Lung (tissue), 12 donors: Measurements from ENCODE around the gene NDUFA11. TPM values are rescaled to one million over a fixed set of nuclear protein-coding genes. Genes with fewer than 3 reads are reported as not detected.
A peak's percentile ranks its signal among the peaks of the same experiment; 100 is the strongest.

Experiments used
- ATAC-seq: fragments of 200-7000 bp; cut with Tn5 transposase; one replicate; pipeline ENCODE4 v1.9.1; 2020; ENCODE audit warnings: moderate number of reproducible peaks; ENCODE audit not compliant: insufficient read depth, low FRiP score
- DNase-seq, 3 donors: peaks; one replicate each; pipeline ENCODE4 v3.0.0-alpha.2; 2013 to 2017
- H3K27ac ChIP-seq, 2 donors: one replicate each; pipeline ENCODE4 v1.5.1; 2013; ENCODE audit warnings: mild to moderate bottlenecking in 2 of 2, moderate library complexity in 2 of 2, control low read depth in 1 of 2, inconsistent platforms in 1 of 2, low read depth in 1 of 2, low read length in 1 of 2
- H3K27me3 ChIP-seq, 3 donors: one replicate each; pipeline ENCODE4 v1.5.1; 2013; ENCODE audit warnings: low read length in 2 of 3; ENCODE audit not compliant: control insufficient read depth in 3 of 3, insufficient read depth in 3 of 3
- H3K36me3 ChIP-seq, 4 donors: one replicate each; pipeline ENCODE4 v1.5.1; 2013; ENCODE audit warnings: low read length in 4 of 4, mild to moderate bottlenecking in 1 of 4, moderate library complexity in 1 of 4; ENCODE audit not compliant: control insufficient read depth in 4 of 4, insufficient read depth in 4 of 4
- H3K4me1 ChIP-seq, 5 donors: one replicate each; pipeline ENCODE4 v1.5.1; 2013; ENCODE audit warnings: low read length in 5 of 5, mild to moderate bottlenecking in 2 of 5, moderate library complexity in 1 of 5; ENCODE audit not compliant: control insufficient read depth in 5 of 5, insufficient read depth in 5 of 5
- H3K4me3 ChIP-seq: one replicate; pipeline ENCODE4 v1.5.1; 2013; ENCODE audit warnings: mild to moderate bottlenecking, control low read depth, moderate library complexity
- H3K9ac ChIP-seq, 2 donors: one replicate each; pipeline ENCODE4 v1.5.1; 2013; ENCODE audit warnings: low read length in 2 of 2, control low read depth in 1 of 2; ENCODE audit not compliant: insufficient read depth in 1 of 2
- H3K9me3 ChIP-seq, 4 donors: one replicate each; pipeline ENCODE4 v1.5.1; 2013; ENCODE audit warnings: low read length in 3 of 4, mild to moderate bottlenecking in 1 of 4, moderate library complexity in 1 of 4; ENCODE audit not compliant: control insufficient read depth in 4 of 4, insufficient read depth in 3 of 4
- WGBS, 2 donors: extraction: QIAGEN DNeasy Blood & Tissue Kit; methylation state at CpG; one replicate each; pipeline ENCODE4 v1.1.7; 2013; 5-methylcytosine and 5-hydroxymethylcytosine counted together
- polyA plus RNA-seq, 2 donors: library from polyadenylated mRNA; stranded (reverse); fragments of 200-250 nt; gene quantifications; one replicate each; pipeline ENCODE4 v1.2.1, GENCODE V29; 2013
- total RNA-seq, 2 donors: library from RNA; depleted of rRNA in 1 of 2; stranded (reverse); fragments of >200 nt in 1 of 2; gene quantifications; one replicate each; pipeline ENCODE4 v1.2.1, GENCODE V29; 2014 to 2021
- TF ChIP-seq, protein P1 (sequence below): IDR thresholded peaks from 2 replicates; pipeline ENCODE4 v1.5.1; 2012; ENCODE audit warnings: mild to moderate bottlenecking; ENCODE audit errors: control extremely low read depth, extremely low read depth
- donor health status: control.
- donor health status: control.
- donor health status: Bipolar disorder and iron deficiency.
- donor health status: healthy.
- donor health status: DM: yes; HTN: yes; CAD: no.

The NDUFA11 gene
- total and polyA plus RNA-seq, 4 donors: 52.5 to 344 (median 278) TPM

- peaks cover 3 to 33% (median 8%) of the 10 kb centered on the region in 4 donors for H3K36me3 ChIP-seq
- peaks cover 0 to 9% (median 5%) of the 10 kb centered on the region in 5 donors for H3K4me1 ChIP-seq
- 88 to 89% methylated on average over 28 of the region's 28 CpGs for WGBS, 2 donors
- no peak for ATAC-seq
- no peaks in the 10 kb centered on the region for H3K9me3 ChIP-seq
- H3K27me3 ChIP-seq: peaks cover 0 to 5% (median 2%) of the 10 kb centered on the region in 3 donors
- TF ChIP-seq, protein P1, sequence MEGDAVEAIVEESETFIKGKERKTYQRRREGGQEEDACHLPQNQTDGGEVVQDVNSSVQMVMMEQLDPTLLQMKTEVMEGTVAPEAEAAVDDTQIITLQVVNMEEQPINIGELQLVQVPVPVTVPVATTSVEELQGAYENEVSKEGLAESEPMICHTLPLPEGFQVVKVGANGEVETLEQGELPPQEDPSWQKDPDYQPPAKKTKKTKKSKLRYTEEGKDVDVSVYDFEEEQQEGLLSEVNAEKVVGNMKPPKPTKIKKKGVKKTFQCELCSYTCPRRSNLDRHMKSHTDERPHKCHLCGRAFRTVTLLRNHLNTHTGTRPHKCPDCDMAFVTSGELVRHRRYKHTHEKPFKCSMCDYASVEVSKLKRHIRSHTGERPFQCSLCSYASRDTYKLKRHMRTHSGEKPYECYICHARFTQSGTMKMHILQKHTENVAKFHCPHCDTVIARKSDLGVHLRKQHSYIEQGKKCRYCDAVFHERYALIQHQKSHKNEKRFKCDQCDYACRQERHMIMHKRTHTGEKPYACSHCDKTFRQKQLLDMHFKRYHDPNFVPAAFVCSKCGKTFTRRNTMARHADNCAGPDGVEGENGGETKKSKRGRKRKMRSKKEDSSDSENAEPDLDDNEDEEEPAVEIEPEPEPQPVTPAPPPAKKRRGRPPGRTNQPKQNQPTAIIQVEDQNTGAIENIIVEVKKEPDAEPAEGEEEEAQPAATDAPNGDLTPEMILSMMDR: no peak
- DNase-seq: no peak
- no peak overlapping the region for H3K4me3 ChIP-seq
- peak overlapping the region in 1 of 2 donors; percentile 78 for H3K27ac ChIP-seq
- no peak overlapping the region for H3K9ac ChIP-seq
These were observed 8.8 kb downstream of the NDUFA11 start for GRCh38 chr19:5894704-5895349.

DNA sequence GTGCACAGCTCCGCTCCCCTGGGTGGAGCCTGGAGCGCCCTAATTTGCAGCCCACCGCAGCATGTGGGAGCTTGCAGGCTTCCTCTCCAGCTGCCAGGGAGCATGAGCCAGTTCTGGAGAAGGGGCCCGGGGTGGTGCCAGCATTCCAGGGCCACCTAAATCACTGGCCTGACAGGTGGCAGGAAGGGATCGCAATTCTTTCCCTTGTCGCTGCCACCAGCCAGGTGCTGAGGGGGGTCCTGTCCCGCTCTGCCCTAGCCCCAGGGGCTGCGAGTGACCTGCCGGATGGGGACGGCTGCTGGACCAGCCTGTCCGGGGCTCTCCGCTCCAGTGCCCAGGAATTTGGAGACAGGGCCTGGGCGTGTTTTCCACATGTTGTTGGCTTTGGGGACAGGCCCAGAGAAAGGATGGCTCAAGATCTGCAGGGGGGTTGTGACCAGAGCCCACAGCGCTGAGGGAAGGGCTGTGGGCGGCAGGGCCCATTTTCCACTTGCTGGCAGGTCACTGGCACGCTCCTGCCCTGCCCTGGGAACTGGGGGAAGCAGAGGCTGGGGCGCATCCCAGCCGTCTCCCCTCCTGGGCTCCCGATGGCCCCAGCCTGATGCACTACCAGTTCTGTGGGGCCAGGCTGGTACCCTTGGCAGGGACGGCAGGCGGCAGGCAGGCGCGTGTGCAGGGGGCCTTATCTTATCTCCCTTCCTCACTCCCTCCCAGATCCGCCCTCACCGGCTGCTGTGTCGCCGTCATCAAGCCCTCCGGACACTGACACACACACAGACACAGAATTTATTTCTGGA, 9.5 kb downstream of the NDUFA11 start:
- Histone ChIP-seq H3K9me3 (no peaks in the 10 kb centered on the region), H3K27ac (peak overlapping the region in 1 of 2 donors; percentile 78), H3K4me3 (no peak overlapping the region), H3K27me3 (peaks cover 0 to 5% (median 2%) of the 10 kb centered on the region in 3 donors), H3K36me3 (peaks cover 3 to 31% (median 8%) of the 10 kb centered on the region in 4 donors), H3K9ac (no peak overlapping the region), H3K4me1 (peaks cover 0 to 9% (median 5%) of the 10 kb centered on the region in 5 donors)
- DNase-seq: no peak
- ATAC-seq: no peak
- WGBS, 2 donors: 78 to 80% methylated on average over 28 of the region's 28 CpGs
- TF ChIP-seq, protein P1: no peak

DNA sequence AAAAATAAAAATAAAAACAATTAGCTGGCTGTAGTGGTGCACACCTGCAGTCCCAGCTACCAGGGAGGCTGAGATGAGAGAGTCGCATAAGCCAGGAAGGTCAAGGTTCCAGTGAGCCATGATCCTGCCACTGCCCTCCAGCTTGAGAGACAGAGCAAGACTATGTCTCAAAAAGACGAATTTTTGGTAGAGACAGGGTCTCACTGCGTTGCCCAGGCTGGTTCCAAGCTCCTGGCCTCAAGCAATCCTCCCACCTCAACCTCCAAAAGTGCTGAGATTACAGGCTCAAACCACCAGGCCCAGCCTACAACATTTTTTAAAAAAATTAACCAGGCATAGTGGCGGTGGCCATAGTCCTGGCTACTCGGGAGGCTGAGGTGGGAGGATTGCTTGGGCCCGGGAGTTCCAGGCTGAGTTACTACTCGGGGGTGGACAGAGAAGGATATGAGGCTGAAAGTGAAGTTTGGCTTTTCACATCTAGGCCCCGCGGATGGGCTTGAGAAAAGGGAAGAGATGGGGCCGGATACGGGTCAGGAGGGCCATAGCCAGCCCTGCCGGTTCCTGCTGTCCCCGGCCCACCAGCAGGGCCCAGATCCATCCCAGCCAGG, 10.2 kb downstream of the NDUFA11 start:
- Histone ChIP-seq H3K9ac (no peak overlapping the region), H3K27me3 (peaks cover 0 to 5% (median 2%) of the 10 kb centered on the region in 3 donors), H3K36me3 (peaks cover 3 to 31% (median 8%) of the 10 kb centered on the region in 4 donors), H3K4me3 (no peak overlapping the region), H3K4me1 (peaks cover 0 to 9% (median 5%) of the 10 kb centered on the region in 5 donors), H3K27ac (peak overlapping the region in 1 of 2 donors; percentile 78), H3K9me3 (no peaks in the 10 kb centered on the region)
- DNase-seq (no peak), ATAC-seq (no peak)
- TF ChIP-seq, protein P1: no peak
- WGBS, 2 donors: 80 to 83% methylated on average over 13 of the region's 13 CpGs
